HL-60 (cell line): ENCODE results near the gene TMEM40.

Experiments
- DNase-seq, 2 experiments: peaks; one replicate each; pipeline ENCODE4 v3.0.0-alpha.2; 2010 to 2020; ENCODE audit warnings: low read depth in 1 of 2, low spot score in 1 of 2
- H3K27ac ChIP-seq: fragments of 250-450 bp; sonication (Bioruptor Pico); replicated peaks from 2 replicates; pipeline ENCODE4 v1.5.1; 2020; ENCODE audit warnings: mild to moderate bottlenecking, moderate library complexity
- H3K27me3 ChIP-seq: fragments of 250-450 bp; sonication (Bioruptor Pico); 2 replicates; pipeline ENCODE4 v1.5.1; 2021; ENCODE audit warnings: mild to moderate bottlenecking, moderate library complexity; ENCODE audit not compliant: insufficient read depth, poor library complexity, severe bottlenecking
- H3K4me3 ChIP-seq: replicated peaks from 2 replicates; pipeline ENCODE4 v1.5.1; 2011; ENCODE audit warnings: mild to moderate bottlenecking, control low read depth, low read length; ENCODE audit not compliant: insufficient read depth
- CTCF ChIP-seq: IDR thresholded peaks from one replicate; pipeline ENCODE4 v1.5.1; 2011; ENCODE audit warnings: low read length, control low read depth, inconsistent platforms; ENCODE audit not compliant: insufficient read depth
- GABPA ChIP-seq: IDR thresholded peaks from 2 replicates; pipeline ENCODE4 v1.6.1; 2012; ENCODE audit warnings: low read depth
- POLR2AphosphoS5 ChIP-seq: IDR thresholded peaks from 2 replicates; pipeline ENCODE4 v1.6.1; 2012; ENCODE audit warnings: low read depth
- REST ChIP-seq: IDR thresholded peaks from 2 replicates; pipeline ENCODE4 v1.6.1; 2012; ENCODE audit warnings: low read depth; ENCODE audit not compliant: insufficient replicate concordance
- SPI1 ChIP-seq: IDR thresholded peaks from 2 replicates; pipeline ENCODE4 v1.6.1; 2012; ENCODE audit warnings: low read depth, mild to moderate bottlenecking, borderline replicate concordance

The TMEM40 gene

GRCh38 chr3:12737319-12737718, 21.7 kb downstream of the TMEM40 start:
- DNase-seq = no peak
- H3K27ac ChIP-seq = no peak overlapping the region
- TF ChIP-seq CTCF (no peak), POLR2AphosphoS5 (no peak), REST (no peak), SPI1 (no peak), GABPA (no peak)
- no peak overlapping the region for H3K4me3 ChIP-seq
- no peaks in the 10 kb centered on the region for H3K27me3 ChIP-seq

DNA sequence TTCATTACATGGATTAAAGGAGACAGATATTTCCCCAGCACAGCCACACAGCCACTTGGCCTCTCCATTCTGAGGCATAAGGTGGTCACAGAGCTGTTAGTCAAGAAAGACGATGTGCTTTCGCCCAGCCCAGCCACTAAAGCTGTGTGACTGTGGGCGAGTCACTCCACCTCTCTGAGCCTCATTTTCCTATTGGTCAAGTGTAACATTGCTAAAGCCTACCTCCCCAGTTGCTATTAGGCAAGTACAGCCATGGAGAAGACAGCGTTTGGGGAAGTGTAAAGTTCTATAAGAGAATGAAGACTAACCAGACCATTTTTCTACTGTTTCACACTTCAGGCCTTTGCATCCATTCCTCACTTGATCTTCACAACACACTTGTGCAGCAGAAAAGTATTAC, 24.1 kb downstream of the TMEM40 start:
- no peak overlapping the region for H3K4me3 ChIP-seq
- peak; percentile 61; the same call in 1 of the 2 replicates for TF ChIP-seq SPI1
- no peak for TF ChIP-seq CTCF
- peak in 1 of 2 experiments; percentile 29 for DNase-seq
- no peak overlapping the region for H3K27ac ChIP-seq
- H3K27me3 ChIP-seq = no peaks in the 10 kb centered on the region

GRCh38 chr3:12733566-12733965, 25.5 kb downstream of the TMEM40 start:
- TF ChIP-seq GABPA (no peak), CTCF (no peak), SPI1 (no peak), POLR2AphosphoS5 (no peak)
- H3K4me3 ChIP-seq = no peak overlapping the region
- H3K27ac ChIP-seq = no peak overlapping the region
- no peak for DNase-seq
- no peaks in the 10 kb centered on the region for H3K27me3 ChIP-seq

DNA sequence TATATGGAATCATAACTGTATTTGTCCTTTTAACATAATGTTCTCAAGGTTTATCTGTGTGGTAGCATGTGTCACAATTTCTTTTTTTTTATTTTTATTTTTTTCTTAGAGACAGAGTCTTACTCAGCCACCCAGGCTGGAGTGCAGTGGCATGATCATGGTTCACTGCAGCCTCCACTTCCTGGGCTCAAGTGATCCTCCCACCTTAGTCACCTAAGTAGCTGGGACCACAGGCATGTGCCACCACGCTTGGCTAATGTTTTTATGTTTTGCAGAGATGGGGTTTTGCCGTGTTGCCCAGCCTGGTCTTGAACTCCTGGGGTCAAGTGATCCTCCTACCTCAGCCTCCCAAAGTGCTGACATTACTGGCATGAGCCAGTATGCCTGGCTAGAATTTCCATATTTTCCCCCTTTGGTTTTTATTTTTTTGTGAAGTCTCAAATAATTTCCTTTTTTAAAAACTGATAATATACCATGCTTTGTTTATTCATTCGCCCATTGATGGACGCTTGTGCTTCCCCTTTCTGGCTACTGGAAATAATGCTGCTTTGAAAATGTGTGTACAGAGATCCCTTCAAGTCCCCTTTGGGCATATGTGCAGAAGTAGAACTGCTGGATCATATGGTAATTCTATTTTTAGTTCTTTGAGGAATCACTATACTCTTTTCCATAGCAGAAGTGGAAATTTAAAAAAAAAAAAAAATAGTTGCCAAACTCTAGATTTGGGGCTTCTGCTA, 28.4 kb downstream of the TMEM40 start:
- no peaks in the 10 kb centered on the region for H3K27me3 ChIP-seq
- TF ChIP-seq CTCF = no peak
- no peak overlapping the region for H3K27ac ChIP-seq
- H3K4me3 ChIP-seq = no peak overlapping the region
- no peak for DNase-seq
